Stimulated activated CD8-positive, alpha-beta memory T cell treated with anti-CD3 and anti-CD28 coated beads, Interleukin-4, amount 100 ng/mL, for 48 hours (primary cell): ENCODE measurements around the gene VSTM2L.
"Not testable (repeated sequence)": the region's sequence is repeated elsewhere in the genome, so short reads cannot be mapped to it uniquely, and the experiment has no call there.

Experiments
- DNase-seq: peaks from one replicate; pipeline ENCODE4 v3.0.0-alpha.2; 2020

The VSTM2L gene, protein sequence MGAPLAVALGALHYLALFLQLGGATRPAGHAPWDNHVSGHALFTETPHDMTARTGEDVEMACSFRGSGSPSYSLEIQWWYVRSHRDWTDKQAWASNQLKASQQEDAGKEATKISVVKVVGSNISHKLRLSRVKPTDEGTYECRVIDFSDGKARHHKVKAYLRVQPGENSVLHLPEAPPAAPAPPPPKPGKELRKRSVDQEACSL

GRCh38 chr20:37902504-37903313 is at the start of gene VSTM2L:
Gene VSTM2L, plus strand, starts transcription at chr20:37903127. Its CDS starts 224 bp downstream, at chr20:37903351.
- DNase-seq = no peak

GRCh38 chr20:37853823-37854375 is 49.0 kb upstream of the VSTM2L start:
- DNase-seq = no peak

GRCh38 chr20:37856034-37856433 is 46.9 kb upstream of the VSTM2L start:
- DNase-seq = not testable (repeated sequence)

- no peak for DNase-seq
These were observed 45.8 kb upstream of the VSTM2L start for GRCh38 chr20:37856932-37857660.

DNA sequence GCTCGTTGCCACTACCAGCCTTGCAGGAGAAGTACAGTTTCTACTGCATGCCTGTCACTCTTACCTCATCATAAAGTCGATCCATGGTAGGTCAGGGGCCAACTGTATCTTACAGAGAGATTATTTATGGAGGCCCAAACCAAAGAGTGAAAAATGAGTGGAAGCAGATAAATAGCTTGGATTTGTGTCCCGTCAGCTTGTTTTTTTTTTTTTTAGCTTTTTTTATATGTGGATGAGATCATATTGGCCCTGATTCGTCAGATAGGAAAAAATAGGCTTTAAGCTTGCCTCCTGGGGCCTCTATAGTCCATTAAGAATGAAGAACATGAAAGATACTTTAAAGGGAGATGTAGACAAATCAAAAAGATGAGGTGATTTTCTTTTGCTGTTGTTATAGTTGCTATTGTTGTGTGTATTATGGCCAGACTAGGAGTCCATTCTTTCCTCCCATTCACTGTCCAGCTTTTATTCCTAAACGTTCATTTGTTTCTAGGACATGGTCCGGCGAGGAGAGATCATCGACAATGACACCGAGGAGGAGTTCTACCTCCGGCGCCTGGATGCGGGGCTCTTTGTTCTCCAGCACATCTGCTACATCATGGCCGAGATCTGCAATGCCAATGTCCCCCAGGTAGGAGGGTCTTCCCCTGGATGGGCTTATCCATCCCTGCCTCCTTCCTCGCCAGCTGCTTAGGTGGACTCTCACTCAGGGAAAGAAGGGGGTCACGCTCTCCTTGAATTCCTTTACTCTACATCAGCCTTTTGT is 43.3 kb upstream of the VSTM2L start:
- DNase-seq = no peak

DNA sequence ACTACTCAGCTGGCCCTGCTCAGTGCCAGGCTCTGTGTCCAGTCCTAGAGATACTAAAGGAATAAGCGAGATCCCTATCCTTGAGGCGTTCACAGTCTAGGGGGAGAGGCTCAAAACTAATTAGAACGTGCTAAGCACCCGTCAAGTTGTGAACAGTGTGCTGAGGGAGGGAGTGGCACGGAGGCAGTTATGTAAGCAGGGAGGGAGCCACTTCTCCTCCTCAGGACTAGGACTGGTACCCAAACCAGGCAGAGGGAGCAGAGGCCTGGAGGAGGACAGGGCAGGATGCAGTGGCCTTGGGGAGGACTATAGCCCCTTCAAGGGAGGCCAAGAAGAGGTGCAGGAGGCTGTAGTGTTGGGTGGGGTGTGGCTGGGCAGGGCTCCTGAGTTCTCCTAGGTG is 39.6 kb upstream of the VSTM2L start:
- DNase-seq = no peak

DNA sequence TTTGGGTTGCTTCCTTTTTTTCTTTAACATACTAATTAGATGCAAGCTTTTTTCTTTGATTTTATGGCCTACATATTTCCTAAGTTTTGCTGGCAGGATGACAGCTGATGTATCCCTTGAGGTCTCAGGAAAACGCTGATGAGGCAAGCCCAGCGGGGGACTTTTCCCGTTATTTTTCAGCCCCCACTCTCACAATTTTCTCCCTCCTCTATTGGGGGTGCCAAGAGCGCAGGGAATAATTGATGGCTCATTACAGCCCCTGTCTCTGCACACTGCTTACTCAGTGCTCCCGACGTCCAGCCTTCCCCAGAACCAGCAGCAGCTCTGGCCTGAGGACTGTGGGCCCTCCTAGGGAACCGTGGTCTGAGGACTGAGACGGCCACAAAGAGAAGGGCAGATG is 38.6 kb upstream of the VSTM2L start:
- no peak for DNase-seq

GRCh38 chr20:37866051-37866450 is 36.9 kb upstream of the VSTM2L start:
- no peak for DNase-seq

DNA sequence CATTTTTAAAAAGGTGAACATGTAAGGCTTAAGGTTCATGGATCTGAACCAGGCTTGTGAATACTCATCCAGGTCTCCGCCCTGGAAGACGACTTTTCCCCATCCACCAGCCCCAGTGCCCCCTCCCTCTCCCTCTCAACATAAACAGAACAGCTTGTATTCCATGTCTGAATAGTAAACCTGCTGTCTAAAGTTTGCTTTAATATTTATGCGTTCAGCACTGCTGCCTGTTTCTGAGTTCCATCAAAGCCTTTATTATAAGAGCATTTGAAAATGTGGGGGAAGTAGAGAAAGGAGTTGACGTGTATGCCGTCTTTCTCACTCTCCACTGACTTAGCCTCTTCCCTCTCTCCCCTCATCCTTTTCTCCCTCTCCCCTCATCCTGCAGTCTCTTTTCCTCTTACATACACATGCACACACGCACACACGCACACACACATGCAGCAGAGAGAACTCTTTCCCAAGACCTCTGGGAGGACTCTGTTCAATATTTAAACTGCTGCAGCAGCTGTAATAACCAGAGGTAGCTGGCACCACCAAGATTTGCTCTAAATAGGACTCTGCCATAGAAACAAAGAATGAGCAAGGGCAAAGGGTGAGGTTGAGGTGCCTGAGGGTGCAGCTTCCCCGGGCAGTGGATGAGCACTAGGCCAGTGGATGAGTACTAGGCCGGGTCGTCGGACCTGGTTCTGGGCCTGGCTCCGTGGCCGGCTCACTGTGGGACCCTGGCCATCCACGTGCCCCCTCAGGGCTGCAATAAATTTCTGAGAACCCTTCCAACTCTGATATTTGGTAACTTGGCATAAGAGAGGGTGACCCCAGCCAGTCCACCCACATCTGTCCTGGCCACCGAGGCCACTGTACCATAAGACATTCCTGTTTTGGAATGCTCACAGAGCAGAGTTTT is 35.4 kb upstream of the VSTM2L start:
- DNase-seq = no peak

DNA sequence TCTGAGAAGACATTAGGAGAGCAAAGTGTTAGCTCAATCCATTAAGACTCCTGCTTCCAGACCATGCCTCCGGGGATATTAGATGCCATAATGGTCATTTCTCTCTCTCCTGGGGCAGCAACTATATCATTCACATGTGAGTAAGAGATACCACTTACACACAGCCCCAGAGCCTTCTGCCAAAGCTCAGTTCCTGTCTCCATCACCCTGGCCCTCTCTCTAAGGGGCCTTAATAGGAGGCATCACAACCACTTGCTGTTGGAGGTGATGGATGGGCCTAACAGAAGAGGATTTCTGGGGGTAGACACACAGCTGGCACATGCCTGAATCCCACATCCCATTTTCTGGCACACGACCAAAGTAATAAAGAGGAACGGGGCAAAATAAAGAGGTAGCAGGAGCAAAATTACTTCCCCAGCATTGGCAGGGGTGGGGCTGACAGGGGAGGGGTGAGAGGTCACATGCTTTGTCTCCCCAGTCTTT is 34.0 kb upstream of the VSTM2L start:
- no peak for DNase-seq

DNA sequence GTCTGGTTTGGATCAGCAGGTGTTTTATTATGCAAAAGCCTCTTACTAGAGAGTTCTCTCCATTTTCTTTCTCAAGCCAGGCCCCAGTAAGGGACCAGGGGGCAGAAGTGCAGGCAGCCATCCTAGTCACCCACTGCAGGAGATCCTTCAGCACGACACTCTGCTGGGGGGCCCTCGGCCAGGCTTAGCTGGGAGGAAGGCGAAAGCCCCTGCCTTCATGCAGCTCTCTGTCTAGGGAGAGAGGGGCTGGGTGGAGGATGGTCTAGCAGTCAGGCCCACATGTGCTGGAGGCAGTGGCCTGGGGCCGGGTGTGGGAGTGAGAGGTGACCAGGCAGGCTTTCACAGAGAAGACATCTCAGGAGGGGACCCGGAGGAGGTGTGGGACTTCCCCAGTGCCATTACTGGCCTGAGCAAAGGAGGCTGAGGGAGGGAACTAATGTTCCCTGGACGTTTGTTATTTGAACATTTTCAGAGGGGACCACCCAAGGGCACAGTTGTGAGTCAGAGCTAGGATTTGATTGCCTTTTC is 33.5 kb upstream of the VSTM2L start:
- DNase-seq = no peak

DNA sequence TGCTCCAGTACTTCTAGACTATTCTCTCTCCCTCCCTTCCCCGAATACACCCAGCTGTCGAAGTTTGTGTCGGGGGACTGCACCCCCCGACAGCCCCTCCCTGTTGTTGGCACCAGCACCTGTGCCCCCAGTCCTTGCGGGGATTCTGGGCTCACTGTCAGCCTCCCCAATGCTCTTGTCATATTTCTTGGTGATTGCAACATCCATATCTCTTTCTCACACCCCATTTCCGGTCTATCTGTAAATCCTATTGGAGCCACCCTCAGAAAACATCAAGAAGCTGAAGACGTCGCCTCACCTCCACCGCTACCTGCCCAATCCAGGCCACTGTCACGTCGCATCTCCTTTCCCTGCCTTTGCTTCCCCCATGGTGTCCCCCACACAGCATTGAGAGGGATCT is 32.6 kb upstream of the VSTM2L start:
- no peak for DNase-seq

DNA sequence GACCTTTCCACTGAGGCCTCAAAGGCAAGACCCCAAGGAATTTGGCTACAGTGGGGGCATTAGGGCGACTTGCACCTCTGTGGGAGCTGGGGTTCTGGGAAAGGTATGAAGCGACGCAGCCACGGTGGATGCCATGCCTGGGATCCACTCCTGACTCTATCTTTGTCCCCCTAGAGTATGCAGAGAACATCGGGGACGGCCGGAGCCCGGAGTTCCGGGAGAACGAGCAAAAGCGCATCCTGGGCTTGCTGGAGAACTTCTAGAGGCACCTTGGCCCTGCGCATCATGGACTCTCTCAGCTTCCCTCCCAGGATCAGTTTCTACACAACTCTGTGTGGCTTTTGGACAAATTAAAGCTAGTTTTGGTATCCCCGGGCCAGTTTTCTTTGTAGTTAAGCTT is 31.2 kb upstream of the VSTM2L start:
- no peak for DNase-seq

GRCh38 chr20:37872161-37872560 is 30.8 kb upstream of the VSTM2L start:
- no peak for DNase-seq

- no peak for DNase-seq
These were observed 29.0 kb upstream of the VSTM2L start for GRCh38 chr20:37873884-37874283.

DNA sequence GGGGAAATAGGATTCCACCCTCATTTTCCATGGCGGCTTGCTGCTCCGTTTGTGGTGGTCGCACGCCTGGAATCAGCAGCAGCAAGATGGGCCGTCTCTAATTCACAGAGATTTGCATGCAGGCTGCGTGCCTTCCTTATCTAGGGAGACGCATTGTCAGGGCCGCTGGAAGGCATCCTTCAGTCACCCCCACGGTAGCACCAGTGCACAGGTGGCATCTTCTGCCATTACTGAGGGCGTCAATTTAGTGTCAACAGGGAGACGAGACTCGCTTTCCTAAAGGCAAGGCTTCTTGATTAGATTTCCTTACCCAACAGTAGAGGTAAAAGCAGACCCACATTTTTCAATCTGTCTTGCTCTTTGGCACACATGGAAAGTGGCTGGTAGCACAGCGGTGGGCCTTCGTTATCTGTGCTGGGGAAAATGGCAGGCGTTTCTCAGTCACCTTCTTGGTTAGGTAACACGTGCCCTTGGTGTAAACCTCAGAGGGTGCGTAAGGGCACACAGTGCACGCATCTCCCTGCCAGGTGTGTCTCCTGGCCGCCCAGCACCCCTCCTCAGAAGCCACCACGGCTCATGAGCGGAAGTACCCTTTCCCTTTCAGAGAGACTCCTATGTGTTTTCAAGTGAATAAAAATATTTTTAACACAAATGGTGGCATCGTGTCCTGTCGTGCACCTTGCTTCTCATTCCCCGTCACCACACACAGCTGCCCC is 27.3 kb upstream of the VSTM2L start:
- DNase-seq = no peak

- no peak for DNase-seq
These were observed 26.1 kb upstream of the VSTM2L start for GRCh38 chr20:37876863-37877262.

DNA sequence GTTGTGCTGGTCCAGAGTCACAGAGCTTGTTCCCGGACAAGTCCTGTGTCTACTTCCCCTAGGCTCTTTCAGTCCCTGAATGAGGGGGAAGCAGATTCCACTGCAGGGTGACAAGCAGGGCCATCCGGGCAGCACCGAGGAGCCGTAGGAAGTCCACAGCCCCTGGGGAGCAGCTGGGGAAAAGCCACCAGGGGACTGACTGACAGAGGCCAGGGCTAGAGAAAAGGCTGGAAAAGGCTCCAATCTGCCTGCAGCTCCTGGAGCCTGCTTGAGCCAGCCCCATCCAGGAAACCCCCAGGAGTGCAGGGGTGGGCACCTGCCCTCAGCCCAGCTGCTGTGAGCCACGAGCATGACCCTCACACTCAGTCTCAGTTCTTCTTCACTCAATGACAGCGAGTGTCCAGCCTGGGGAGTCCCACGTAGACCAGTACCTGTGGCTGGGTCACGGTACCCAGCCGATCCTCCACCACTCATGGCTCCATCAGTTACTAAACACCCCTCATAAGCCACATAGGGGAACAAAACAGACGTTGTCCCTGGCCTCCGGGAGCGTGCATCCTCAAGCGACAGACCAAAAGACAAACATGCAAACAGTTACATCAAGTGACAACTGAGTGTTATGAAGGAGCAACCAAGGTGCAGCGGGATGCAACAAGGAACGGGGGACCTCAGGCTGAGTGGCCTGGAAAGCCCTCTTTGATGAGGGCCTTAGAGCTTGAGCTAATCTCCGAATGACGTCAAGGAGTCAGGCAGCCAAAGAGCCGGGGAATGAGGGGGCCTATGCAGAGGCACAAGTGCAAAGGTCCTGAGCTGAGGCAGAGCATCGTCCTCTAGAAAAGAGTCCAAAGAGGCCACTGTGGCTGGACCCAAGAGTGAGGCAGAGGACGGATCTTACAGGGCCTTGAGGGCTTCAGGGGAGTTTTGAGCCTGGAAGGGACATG is 24.8 kb upstream of the VSTM2L start:
- DNase-seq = no peak

- no peak for DNase-seq
These were observed 23.9 kb upstream of the VSTM2L start for GRCh38 chr20:37878835-37879599.
